Measurements from ENCODE around the gene FOXP1. TPM values are rescaled to one million over a fixed set of nuclear protein-coding genes. Genes with fewer than 3 reads are reported as not detected.
A peak's percentile ranks its signal among the peaks of the same experiment; 100 is the strongest.

FOXP1 gene
- total and polyA plus RNA-seq, 9 of the 15 experiments (the other 6 are each of a cell fraction or from before 2014, with no cell fraction given) = 7.7 to 34.5 (median 13.7) TPM

- no peak for TF ChIP-seq SMARCA5 (IDR thresholded peaks at IDR 0.05)
- TF ChIP-seq NCOA6 (IDR thresholded peaks at IDR 0.05) = no peak
- no peak for TF ChIP-seq ZNF143 (CRISPR knock-in tag; IDR thresholded peaks at IDR 0.05)
- TF ChIP-seq EHMT2 (IDR thresholded peaks at IDR 0.05) = no peak
- TF ChIP-seq PTBP1 (IDR thresholded peaks at IDR 0.05; ENCODE audit: low read depth, low read length) = no peak
- TF ChIP-seq CGGBP1 (CRISPR knock-in tag; IDR thresholded peaks at IDR 0.05) = no peak
- peak; percentile 52 for TF ChIP-seq CBFA2T2 (conservative IDR thresholded peaks at IDR 0.05)
- no peak for TF ChIP-seq CBX2 (IDR thresholded peaks at IDR 0.05; ENCODE audit: insufficient read depth, low read length, poor library complexity, severe bottlenecking)
- TF ChIP-seq ATF3 (IDR thresholded peaks at IDR 0.05) = no peak
- no peak for TF ChIP-seq ATF3 (CRISPR knock-in tag; conservative IDR thresholded peaks at IDR 0.05)
- TF ChIP-seq CCNT2 (IDR thresholded peaks at IDR 0.05; ENCODE audit: borderline replicate concordance, extremely low read depth, insufficient read length, low read depth, low read length) = no peak
- TF ChIP-seq TAL1 (IDR thresholded peaks at IDR 0.05) = peak; percentile 59; the same call in 1 of the 2 replicates
- no peak for TF ChIP-seq RFX5 (IDR thresholded peaks at IDR 0.05; ENCODE audit: low read depth, low read length)
- no peak for TF ChIP-seq ZNF445 (CRISPR knock-in tag; IDR thresholded peaks at IDR 0.05; ENCODE audit: low read depth)
- TF ChIP-seq RBM25 (IDR thresholded peaks at IDR 0.05; ENCODE audit: low read depth, low read length, severe bottlenecking) = peak; percentile 83
- TF ChIP-seq HDAC6 (IDR thresholded peaks at IDR 0.05; ENCODE audit: low read depth, low read length) = no peak
- no peak for TF ChIP-seq JUNB (CRISPR knock-in tag; conservative IDR thresholded peaks at IDR 0.05)
- TF ChIP-seq RNF2 (IDR thresholded peaks at IDR 0.05) = no peak
- no peak for TF ChIP-seq LARP7 (IDR thresholded peaks at IDR 0.05)
- TF ChIP-seq CBFA2T3 (IDR thresholded peaks at IDR 0.05) = peak; percentile 80
- no peak for TF ChIP-seq MTA1 (IDR thresholded peaks at IDR 0.05; ENCODE audit: borderline replicate concordance)
- no peak for TF ChIP-seq YY1 (IDR thresholded peaks at IDR 0.05; ENCODE audit: borderline replicate concordance in 1 of 3, control insufficient read depth in 1 of 3, extremely low read depth in 1 of 3, insufficient read depth in 3 of 3, insufficient read length in 1 of 3, insufficient replicate concordance in 2 of 3, low read depth in 1 of 3, low read length in 2 of 3)
- no peak for TF ChIP-seq DACH1 (IDR thresholded peaks at IDR 0.05; ENCODE audit: partially characterized antibody)
- TF ChIP-seq, protein P1, sequence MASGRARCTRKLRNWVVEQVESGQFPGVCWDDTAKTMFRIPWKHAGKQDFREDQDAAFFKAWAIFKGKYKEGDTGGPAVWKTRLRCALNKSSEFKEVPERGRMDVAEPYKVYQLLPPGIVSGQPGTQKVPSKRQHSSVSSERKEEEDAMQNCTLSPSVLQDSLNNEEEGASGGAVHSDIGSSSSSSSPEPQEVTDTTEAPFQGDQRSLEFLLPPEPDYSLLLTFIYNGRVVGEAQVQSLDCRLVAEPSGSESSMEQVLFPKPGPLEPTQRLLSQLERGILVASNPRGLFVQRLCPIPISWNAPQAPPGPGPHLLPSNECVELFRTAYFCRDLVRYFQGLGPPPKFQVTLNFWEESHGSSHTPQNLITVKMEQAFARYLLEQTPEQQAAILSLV (tag; IDR thresholded peaks at IDR 0.05) = no peak
- TF ChIP-seq PYGO2 (tag; IDR thresholded peaks at IDR 0.05) = no peak
- no peak for TF ChIP-seq ZNF398 (CRISPR knock-in tag; IDR thresholded peaks at IDR 0.05)
- no peak for TF ChIP-seq CHCHD3 (CRISPR knock-in tag; IDR thresholded peaks at IDR 0.05)
- no peak for TF ChIP-seq SAFB2 (IDR thresholded peaks at IDR 0.05; ENCODE audit: borderline replicate concordance, low read depth, low read length, severe bottlenecking)
These were observed 667.0 kb downstream of the FOXP1 start (continued) for GRCh38 chr3:70916375-70917055.
